GM19468 (cell line): ENCODE data around the gene CECR2.
"Not testable (repeated sequence)": the region's sequence is repeated elsewhere in the genome, so short reads cannot be mapped to it uniquely, and the experiment has no call there.

Experiments used
- ATAC-seq: cut with Tn5 transposase; IDR thresholded peaks from one replicate; pipeline ENCODE4 v1.9.1; 2021; ENCODE audit warnings: mild to moderate bottlenecking, moderate library complexity, moderate number of reproducible peaks; ENCODE audit not compliant: unreplicated experiment; ENCODE audit errors: extremely low read depth

The CECR2 gene

DNA sequence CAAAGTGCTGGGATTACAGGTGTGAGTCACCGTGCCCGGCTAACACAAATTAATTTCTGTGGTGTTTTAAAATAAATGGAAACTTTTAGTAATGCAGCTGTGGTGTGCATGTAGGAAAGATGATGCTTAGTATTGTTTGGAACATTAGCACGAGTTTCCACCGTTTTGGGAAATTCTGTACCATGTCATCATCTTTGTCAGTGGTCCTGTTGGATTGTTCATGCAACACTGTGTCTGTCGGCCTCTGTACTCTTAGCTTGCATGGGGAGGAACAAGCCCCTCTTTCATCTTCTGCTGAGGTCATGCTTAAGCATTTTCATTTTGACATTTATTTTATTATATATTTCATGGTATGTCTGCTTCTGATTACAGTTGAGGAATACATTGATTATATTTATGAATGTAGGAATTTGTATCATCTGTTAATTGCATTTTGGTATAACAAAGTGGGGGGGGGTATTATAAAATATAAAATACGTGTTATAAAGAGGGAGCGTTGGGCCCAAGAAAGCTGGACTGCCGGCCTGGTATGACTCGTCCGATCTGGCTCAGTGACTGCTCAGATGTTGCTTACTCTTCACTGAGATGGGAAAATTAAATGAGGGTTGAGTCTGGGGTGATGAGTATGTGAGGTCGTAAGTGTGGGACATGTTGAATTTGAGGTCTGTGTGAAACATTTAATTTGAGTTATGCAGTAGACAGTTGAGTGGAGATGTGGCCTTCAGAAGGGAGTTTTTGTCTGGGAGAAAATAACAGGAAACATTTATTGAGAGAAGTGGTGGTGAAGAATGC lies 28.7 kb downstream of the CECR2 start:
- no peak for ATAC-seq

DNA sequence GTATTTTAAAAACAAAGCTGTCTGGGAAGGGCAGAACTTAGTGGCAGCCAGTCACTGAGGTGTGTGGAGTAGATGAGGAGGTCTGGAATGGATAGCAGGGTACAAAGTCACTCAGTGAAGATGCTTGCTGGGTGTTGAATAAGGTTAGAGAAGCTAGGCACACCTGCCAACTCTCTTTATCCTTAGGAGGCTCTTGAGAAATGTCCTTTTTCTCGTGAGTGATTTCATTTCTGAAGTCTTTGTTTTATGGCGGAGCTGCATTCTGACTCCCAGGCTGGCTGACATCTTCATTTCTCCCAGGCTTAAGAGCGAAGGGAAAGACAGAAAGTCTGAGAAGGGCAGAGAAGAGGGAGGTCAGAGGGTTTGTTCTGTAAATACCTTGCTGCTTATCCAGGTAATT lies 31.0 kb downstream of the CECR2 start:
- ATAC-seq: no peak

GRCh38 chr22:17401728-17402127 lies 32.5 kb downstream of the CECR2 start:
- no peak for ATAC-seq

DNA sequence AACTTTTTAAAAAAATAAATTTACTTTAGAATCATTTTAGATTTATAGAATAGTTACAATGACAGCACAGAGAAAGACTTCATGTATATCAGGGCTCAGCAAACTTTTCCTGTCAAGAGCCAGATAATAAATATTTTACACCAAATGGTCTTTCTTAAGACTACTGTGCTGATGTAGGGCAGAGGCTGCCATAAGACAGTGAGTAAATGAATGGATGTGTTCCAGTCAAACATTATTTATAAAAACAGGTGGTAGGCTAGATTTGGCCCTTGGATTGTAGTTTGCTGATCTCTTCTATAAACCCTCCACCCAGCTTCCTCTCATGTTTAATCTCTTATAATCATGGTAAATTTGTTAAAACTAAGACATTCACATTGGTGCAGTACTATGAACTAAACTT lies 33.0 kb downstream of the CECR2 start:
- ATAC-seq: no peak

DNA sequence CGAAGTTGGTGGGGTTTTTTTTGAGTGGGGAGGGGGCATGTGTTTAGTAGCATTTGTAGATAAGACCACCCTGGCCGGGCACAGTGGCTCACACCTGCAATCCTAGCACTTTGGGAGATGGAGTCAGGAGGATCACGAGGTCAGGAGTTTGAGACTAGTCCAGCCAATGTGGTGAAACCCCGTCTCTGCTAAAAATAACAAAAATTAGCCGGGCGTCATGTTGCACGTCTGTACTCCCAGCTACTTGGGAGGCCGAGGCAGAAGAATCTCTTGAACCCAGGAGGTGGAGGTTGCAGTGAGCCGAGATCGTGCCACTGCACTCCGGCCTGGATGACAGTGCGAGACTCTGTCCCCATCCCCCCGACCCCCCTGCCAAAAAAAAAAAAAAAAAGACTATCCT lies 34.6 kb downstream of the CECR2 start:
- no peak for ATAC-seq

DNA sequence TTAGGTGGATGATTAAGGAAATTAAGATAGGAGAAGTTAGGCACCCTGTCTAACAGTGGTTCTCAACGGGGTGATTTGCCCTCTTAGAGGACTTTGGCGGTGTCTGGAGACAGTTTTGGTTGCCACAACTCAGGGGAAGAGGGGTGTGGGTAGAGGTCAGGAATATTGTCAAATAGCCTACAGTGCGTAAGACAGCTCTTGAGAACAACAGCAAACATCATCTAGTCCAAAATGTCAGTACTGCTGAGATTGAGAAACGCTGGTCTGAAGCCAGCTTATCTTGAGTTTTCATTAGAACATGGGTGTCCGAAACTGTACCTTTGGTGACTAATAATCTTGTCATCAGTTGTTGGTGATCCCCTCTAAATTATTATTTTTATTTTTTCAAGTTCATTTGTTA lies 38.4 kb downstream of the CECR2 start:
- no peak for ATAC-seq

DNA sequence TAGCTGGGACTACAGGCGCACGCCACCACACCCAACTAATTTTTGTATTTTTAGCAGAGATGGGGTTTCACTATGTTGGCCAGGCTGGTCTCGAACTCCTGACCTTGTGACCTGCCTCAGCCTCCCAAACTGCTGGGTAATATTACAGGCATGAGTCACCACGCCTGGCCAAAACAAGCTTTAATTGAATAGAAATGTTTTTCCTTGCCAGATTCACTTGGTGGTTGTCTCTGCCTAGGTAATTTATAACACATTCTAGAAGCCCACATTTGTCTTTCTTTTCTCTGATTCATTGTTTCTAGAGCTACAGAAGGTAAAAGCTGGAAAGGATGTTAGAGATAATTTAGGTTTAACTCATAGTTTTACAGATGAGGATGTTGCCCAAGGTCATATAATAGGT lies 41.3 kb downstream of the CECR2 start:
- ATAC-seq: no peak

DNA sequence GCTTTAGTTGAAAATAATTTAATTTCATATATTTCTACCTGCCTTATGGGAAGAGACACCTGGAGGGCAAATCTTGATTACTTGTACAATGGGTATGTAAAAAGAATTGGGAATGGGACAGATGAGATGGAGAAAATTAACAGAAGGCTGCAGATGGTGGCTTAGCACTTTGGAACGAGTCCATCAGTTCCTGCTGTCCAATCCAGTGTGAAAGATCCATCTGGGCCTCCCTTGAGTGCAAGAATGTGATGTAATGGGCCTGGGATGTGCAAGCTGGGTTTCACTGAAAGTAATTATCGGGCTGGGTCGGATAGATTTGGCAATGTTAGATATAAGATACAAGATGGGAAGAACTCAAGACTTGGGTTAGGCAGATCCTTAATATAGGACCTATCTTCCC lies 42.0 kb downstream of the CECR2 start:
- no peak for ATAC-seq

GRCh38 chr22:17412232-17412631 lies 43.0 kb downstream of the CECR2 start:
- no peak for ATAC-seq

- no peak for ATAC-seq
Observed at GRCh38 chr22:17418890-17419324, 49.6 kb downstream of the CECR2 start.

- ATAC-seq: no peak
Observed at GRCh38 chr22:17419348-17419747, 50.1 kb downstream of the CECR2 start.

GRCh38 chr22:17422736-17423343 lies 53.6 kb downstream of the CECR2 start:
- ATAC-seq: no peak

- no peak for ATAC-seq
Observed at GRCh38 chr22:17423616-17424015, 54.4 kb downstream of the CECR2 start.

- not testable (repeated sequence) for ATAC-seq
Observed at GRCh38 chr22:17427528-17427927, 58.3 kb downstream of the CECR2 start.

GRCh38 chr22:17429516-17429915 lies 60.3 kb downstream of the CECR2 start:
- no peak for ATAC-seq

GRCh38 chr22:17430412-17430811 lies 61.2 kb downstream of the CECR2 start:
- no peak for ATAC-seq

- ATAC-seq: no peak
Observed at GRCh38 chr22:17431179-17431578, 61.9 kb downstream of the CECR2 start.

DNA sequence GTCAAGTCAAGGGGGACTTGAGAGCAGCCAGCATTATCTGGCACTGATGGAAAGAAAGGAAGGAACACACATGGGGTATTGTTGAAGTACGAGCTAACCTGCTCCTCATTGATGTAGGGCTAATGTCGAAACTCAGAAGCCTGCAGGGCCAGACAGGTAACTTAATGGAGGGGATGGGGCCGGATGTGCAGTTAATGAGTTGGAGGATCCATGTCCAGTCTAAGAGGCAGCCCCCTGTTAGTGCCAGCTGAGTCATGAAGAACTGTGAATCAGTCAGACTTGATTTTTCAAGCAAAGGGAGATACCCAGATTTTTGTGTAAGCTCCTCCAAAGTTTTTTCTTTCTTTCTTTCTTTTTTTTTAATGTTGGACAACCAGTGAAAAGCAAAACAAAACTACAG lies 65.6 kb downstream of the CECR2 start:
- no peak for ATAC-seq

GRCh38 chr22:17435375-17435774 lies 66.1 kb downstream of the CECR2 start:
- no peak for ATAC-seq

- no peak for ATAC-seq
Observed at GRCh38 chr22:17436382-17436980, 67.2 kb downstream of the CECR2 start.

DNA sequence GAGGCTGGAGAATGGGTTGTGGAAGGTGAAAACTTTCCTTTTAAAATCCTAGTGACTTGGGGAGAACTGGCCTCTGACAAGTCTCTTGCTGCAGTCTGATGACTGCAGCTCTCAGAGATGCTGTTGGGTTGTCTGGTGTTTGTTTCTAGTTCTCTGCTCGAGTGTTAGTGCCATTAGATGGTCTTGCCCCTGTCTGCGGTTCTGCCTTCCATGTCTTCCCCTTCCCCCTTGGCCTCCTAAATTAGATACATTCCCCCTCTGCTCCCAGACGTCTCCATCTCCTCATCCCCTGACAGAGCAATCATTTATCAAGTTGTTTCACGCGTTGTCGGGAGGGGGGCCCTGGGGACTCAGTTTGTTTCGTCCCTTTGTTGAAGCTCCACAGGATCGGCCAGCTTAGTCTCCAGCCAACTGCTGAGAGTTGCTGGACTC lies 67.7 kb downstream of the CECR2 start:
- no peak for ATAC-seq
